Adipocyte (in vitro differentiated cells): ENCODE measurements around the gene TMEM147.

Source experiments
- DNase-seq: peaks from one replicate; pipeline ENCODE4 v3.0.0-alpha.2; 2015; ENCODE audit warnings: low read depth
- H3K27me3 ChIP-seq: replicated peaks from 2 replicates; pipeline ENCODE4 v1.7.0; 2013; ENCODE audit warnings: mild to moderate bottlenecking, low read length, moderate library complexity; ENCODE audit not compliant: control insufficient read depth, insufficient read depth
- H3K36me3 ChIP-seq: 2 replicates; pipeline ENCODE4 v1.7.0; 2013; ENCODE audit warnings: low read length, mild to moderate bottlenecking, moderate library complexity; ENCODE audit not compliant: control insufficient read depth, insufficient read depth, severe bottlenecking
- H3K4me1 ChIP-seq: 2 replicates; pipeline ENCODE4 v1.7.0; 2013; ENCODE audit warnings: mild to moderate bottlenecking, low read length, moderate library complexity; ENCODE audit not compliant: control insufficient read depth, insufficient read depth
- H3K4me3 ChIP-seq: 2 replicates; pipeline ENCODE4 v1.7.0; 2013; ENCODE audit warnings: mild to moderate bottlenecking, low read length, moderate library complexity
- H3K9ac ChIP-seq: 2 replicates; pipeline ENCODE4 v1.7.0; 2013; ENCODE audit warnings: mild to moderate bottlenecking, low read length, moderate library complexity
- H3K9me3 ChIP-seq: 2 replicates; pipeline ENCODE4 v1.7.0; 2013; ENCODE audit warnings: mild to moderate bottlenecking, low read length, moderate library complexity; ENCODE audit not compliant: control insufficient read depth

Gene TMEM147

GRCh38 chr19:35558400-35559280, 13.2 kb downstream of the TMEM147 start:
- Histone ChIP-seq H3K9ac (no peak overlapping the region), H3K4me3 (no peak overlapping the region), H3K9me3 (no peaks in the 10 kb centered on the region), H3K36me3 (no peaks in the 10 kb centered on the region), H3K27me3 (peaks cover 60% of the 10 kb centered on the region), H3K4me1 (no peaks in the 10 kb centered on the region)
- DNase-seq = no peak

- no peaks in the 10 kb centered on the region for H3K9me3 ChIP-seq
- H3K27me3 ChIP-seq = peaks cover 63% of the 10 kb centered on the region
- H3K36me3 ChIP-seq = no peaks in the 10 kb centered on the region
- H3K9ac ChIP-seq = no peak overlapping the region
- no peaks in the 10 kb centered on the region for H3K4me1 ChIP-seq
- DNase-seq = no peak
- no peak overlapping the region for H3K4me3 ChIP-seq
These were observed 13.8 kb downstream of the TMEM147 start for GRCh38 chr19:35559281-35559659.

- Histone ChIP-seq H3K9ac (no peak overlapping the region), H3K4me3 (no peak overlapping the region), H3K27me3 (peaks cover 66% of the 10 kb centered on the region), H3K9me3 (no peaks in the 10 kb centered on the region), H3K4me1 (no peaks in the 10 kb centered on the region), H3K36me3 (no peaks in the 10 kb centered on the region)
- no peak for DNase-seq
These were observed 14.4 kb downstream of the TMEM147 start for GRCh38 chr19:35559781-35560180.

- Histone ChIP-seq H3K4me1 (no peaks in the 10 kb centered on the region), H3K9me3 (no peaks in the 10 kb centered on the region), H3K36me3 (no peaks in the 10 kb centered on the region), H3K9ac (no peak overlapping the region), H3K4me3 (no peak overlapping the region), H3K27me3 (peaks cover 71% of the 10 kb centered on the region)
- no peak for DNase-seq
These were observed 14.8 kb downstream of the TMEM147 start for GRCh38 chr19:35560271-35560670.

DNA sequence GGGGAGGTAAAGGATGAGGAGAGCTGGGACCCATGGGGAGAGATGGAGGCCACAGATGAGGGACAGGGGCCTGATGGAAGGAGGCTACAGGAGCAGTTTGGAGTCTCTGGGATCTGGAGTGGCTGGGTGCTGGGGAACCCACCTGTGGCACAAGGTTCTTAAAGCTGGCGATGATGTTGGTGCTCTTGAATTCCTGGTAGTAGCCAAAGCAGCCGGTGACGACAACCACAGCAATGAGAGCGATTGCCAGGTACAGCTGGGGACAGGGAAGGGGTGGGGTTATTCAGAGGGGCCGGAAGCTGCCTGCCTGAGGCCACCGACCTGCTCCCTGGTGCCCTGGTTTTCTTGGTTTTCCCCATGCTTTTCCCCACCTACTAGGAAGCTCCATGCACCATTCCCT, 15.3 kb downstream of the TMEM147 start:
- no peaks in the 10 kb centered on the region for H3K4me1 ChIP-seq
- H3K9me3 ChIP-seq = no peaks in the 10 kb centered on the region
- no peak for DNase-seq
- no peak overlapping the region for H3K4me3 ChIP-seq
- no peak overlapping the region for H3K9ac ChIP-seq
- peaks cover 73% of the 10 kb centered on the region for H3K27me3 ChIP-seq
- H3K36me3 ChIP-seq = no peaks in the 10 kb centered on the region

DNA sequence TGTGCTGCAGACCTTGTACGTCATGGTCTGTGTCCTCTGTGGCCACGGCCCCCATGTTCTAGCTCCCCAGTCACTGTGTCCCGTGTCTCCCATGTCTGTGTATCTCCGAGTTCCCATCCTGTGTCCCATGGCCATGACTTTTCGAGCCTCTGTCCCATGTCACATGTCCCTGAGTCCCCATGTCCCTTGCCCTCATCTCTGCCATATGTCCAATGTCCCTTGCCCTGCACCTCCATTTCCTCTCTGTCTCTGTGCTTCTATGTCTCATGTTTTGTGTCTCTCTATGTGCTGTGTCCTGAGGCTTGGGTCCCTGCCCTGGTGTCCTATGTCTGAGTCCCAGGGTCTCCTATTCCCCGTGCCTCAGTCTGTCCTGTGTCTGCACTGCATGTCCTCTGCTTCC, 16.0 kb downstream of the TMEM147 start:
- DNase-seq = no peak
- Histone ChIP-seq H3K36me3 (no peaks in the 10 kb centered on the region), H3K27me3 (peaks cover 66% of the 10 kb centered on the region), H3K4me1 (no peaks in the 10 kb centered on the region), H3K9ac (no peak overlapping the region), H3K4me3 (no peak overlapping the region), H3K9me3 (no peaks in the 10 kb centered on the region)

DNA sequence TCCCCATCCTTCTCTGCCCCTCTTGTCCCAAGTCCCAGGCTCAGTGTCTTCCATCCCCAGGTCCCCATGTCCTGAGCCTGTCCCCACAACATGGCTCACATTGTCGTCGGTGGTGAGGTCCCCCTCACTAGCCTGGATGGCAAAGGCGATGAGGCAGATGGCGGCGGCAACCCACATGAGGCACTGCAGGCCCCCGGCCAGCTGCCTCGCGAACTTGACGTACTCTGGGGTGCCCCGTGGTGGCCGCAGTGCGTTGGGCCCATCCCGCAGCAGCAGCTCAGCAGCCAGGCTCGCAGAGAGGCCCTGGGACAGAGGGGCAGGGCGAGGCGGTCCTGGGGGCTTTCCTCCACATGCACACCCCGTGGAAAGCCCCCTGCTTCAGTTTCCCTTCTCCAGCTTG, 16.9 kb downstream of the TMEM147 start:
- no peaks in the 10 kb centered on the region for H3K36me3 ChIP-seq
- no peak for DNase-seq
- no peaks in the 10 kb centered on the region for H3K9me3 ChIP-seq
- no peak overlapping the region for H3K9ac ChIP-seq
- H3K4me1 ChIP-seq = no peaks in the 10 kb centered on the region
- no peak overlapping the region for H3K4me3 ChIP-seq
- peaks cover 57% of the 10 kb centered on the region for H3K27me3 ChIP-seq

DNA sequence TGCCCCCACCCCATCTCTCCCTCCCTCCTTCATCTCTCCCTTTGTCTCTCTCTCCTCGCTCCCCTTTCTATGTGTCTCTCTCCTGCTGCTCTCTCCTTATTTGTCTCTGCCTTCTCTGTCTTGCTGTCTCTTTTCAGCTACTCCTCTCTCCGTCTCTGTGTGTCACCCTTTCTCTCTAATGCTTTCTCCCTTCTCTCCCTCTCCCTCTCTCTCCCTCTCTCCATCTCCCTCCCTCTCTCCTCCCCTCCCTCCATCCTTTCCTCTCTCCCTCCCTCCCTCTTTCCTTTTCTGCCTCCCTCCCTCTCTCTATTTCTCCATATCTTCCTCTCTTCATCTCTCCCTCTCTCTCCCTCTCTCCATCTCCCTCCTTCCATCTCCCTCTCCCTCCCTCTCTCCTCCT, 17.4 kb downstream of the TMEM147 start:
- no peak for DNase-seq
- Histone ChIP-seq H3K4me1 (no peaks in the 10 kb centered on the region), H3K27me3 (peaks cover 57% of the 10 kb centered on the region), H3K9ac (no peak overlapping the region), H3K4me3 (no peak overlapping the region), H3K9me3 (no peaks in the 10 kb centered on the region), H3K36me3 (no peaks in the 10 kb centered on the region)

GRCh38 chr19:35563207-35563829, 17.9 kb downstream of the TMEM147 start, which contains the start of gene ATP4A:
ATP4A (minus strand) TSS chr19:35563658; CDS start chr19:35563629, 29 bp downstream.
- H3K4me1 ChIP-seq = no peaks in the 10 kb centered on the region
- H3K27me3 ChIP-seq = peaks cover 56% of the 10 kb centered on the region
- no peak for DNase-seq
- no peaks in the 10 kb centered on the region for H3K9me3 ChIP-seq
- H3K36me3 ChIP-seq = no peaks in the 10 kb centered on the region
- H3K4me3 ChIP-seq = no peak within 1 kb of the TSS
- H3K9ac ChIP-seq = no peak within 1 kb of the TSS

- no peaks in the 10 kb centered on the region for H3K9me3 ChIP-seq
- H3K36me3 ChIP-seq = no peaks in the 10 kb centered on the region
- no peak overlapping the region for H3K9ac ChIP-seq
- DNase-seq = no peak
- H3K4me1 ChIP-seq = no peaks in the 10 kb centered on the region
- H3K4me3 ChIP-seq = no peak overlapping the region
- peaks cover 39% of the 10 kb centered on the region for H3K27me3 ChIP-seq
These were observed 19.8 kb downstream of the TMEM147 start for GRCh38 chr19:35565016-35565856.

GRCh38 chr19:35566738-35567137, 21.3 kb downstream of the TMEM147 start:
- no peak overlapping the region for H3K4me3 ChIP-seq
- peaks cover 40% of the 10 kb centered on the region for H3K27me3 ChIP-seq
- H3K9ac ChIP-seq = no peak overlapping the region
- no peaks in the 10 kb centered on the region for H3K9me3 ChIP-seq
- no peaks in the 10 kb centered on the region for H3K4me1 ChIP-seq
- no peaks in the 10 kb centered on the region for H3K36me3 ChIP-seq
- no peak for DNase-seq
